Activated CD4-positive, alpha-beta T cell treated with anti-CD3 and anti-CD28 coated beads, Interleukin-2, amount 50 U/mL, for 4 hours (primary cell): ENCODE measurements around the gene CXXC1.
A peak's percentile ranks its signal among the peaks of the same experiment; 100 is the strongest.
"Not testable (repeated sequence)": the region's sequence is repeated elsewhere in the genome, so short reads cannot be mapped to it uniquely, and the experiment has no call there.

Experiments used
- DNase-seq, 2 experiments: peaks; one replicate each; pipeline ENCODE4 v3.0.0-alpha.2; 2020

Gene CXXC1

GRCh38 chr18:50274044-50274442, 13.4 kb downstream of the CXXC1 start:
- DNase-seq: no peak

GRCh38 chr18:50273203-50274043, 14.1 kb downstream of the CXXC1 start:
- DNase-seq: no peak

GRCh38 chr18:50272568-50272967, 14.9 kb downstream of the CXXC1 start:
- DNase-seq: no peak

- DNase-seq: peak; percentile 67 to 69
Observed at GRCh38 chr18:50268022-50268747, 19.3 kb downstream of the CXXC1 start.

- DNase-seq: peak; percentile 65 to 66
Observed at GRCh38 chr18:50266248-50266704, 21.2 kb downstream of the CXXC1 start, which contains the start of gene CFAP53. Gene CFAP53 (minus strand): TSS chr18:50266495. CDS start chr18:50266404, 91 bp downstream.

- DNase-seq: no peak
Observed at GRCh38 chr18:50262977-50263376, 24.5 kb downstream of the CXXC1 start.

GRCh38 chr18:50250935-50251334, 36.6 kb downstream of the CXXC1 start:
- DNase-seq: no peak

- no peak for DNase-seq
Observed at GRCh38 chr18:50249576-50249975, 37.9 kb downstream of the CXXC1 start.

GRCh38 chr18:50247561-50247960, 39.9 kb downstream of the CXXC1 start:
- no peak for DNase-seq

GRCh38 chr18:50241768-50242167, 45.7 kb downstream of the CXXC1 start:
- not testable (repeated sequence) for DNase-seq

- no peak for DNase-seq
Observed at GRCh38 chr18:50240080-50240563, 47.4 kb downstream of the CXXC1 start.

GRCh38 chr18:50232419-50232818, 55.1 kb downstream of the CXXC1 start:
- DNase-seq: no peak
